Measurements from ENCODE around the gene GZMM.

DNA sequence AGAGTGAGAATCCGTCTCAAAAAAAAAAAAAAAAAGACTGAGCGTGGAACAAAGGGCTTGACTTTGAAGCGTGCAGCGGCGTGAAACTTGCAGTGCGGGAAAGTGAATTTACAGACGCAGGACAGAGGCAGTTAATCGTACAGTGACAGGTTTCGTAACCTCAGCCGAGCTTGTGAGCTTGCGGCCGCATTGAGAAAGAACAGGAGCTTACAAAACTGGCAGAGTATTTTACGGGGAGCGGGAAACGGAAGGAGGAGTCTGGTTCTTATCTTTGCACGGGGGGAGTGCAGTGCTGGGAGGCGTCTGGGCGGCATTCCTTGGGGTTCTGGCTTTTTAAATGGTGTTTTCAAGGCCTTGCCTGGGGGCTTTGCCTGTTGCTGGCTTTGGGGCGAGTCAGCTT, 22.6 kb downstream of the GZMM start:
- peak; percentile 70 for TF ChIP-seq GATA2 (IDR thresholded peaks at IDR 0.05; ENCODE audit: low read depth, low read length)
- TF ChIP-seq GATA3 (IDR thresholded peaks at IDR 0.05; ENCODE audit: low read depth, low read length): no peak
